ENCODE data around the gene CCNK. TPM values are rescaled to one million over a fixed set of nuclear protein-coding genes. Genes with fewer than 3 reads are reported as not detected.

Gene CCNK
- total RNA-seq, 2 experiments from 2014 or later = 140 to 151 TPM

DNA sequence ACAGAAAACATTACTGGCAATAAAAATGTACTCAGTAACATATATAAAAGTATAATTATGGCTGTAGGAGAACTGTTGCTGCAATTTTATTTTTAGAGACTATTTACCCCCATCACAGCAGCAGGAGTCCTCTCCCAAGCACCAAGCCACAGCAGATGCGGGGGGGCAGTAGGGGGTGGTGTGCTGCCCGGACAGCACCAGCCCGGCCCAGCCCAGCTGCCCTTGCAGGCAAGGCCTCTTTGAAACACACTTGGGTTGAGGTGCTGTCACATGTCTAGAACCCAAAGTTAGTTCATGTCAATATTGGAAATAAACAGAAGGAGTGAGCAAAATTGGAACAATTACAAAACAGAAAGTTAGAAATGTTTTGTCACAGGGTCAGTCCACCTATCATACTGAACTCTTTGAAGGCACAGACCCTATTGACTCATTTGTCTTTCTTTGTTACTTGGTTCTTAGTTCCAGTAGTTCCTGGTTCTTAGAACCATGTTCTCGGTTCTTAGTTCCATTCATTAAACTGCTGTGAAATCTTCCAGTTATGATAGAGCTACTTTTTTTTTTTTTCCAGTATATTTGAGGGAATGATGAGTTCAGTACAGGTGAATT lies 22.7 kb downstream of the CCNK start:
- H3K4me3 ChIP-seq (ENCODE audit: low read length) = no peak overlapping the region
- H3K27me3 Mint-ChIP-seq = no peaks in the 10 kb centered on the region
- no peak overlapping the region for H3K4me3 Mint-ChIP-seq
- POLR2A ChIA-PET = interaction anchor here (1.2 to 1.7 kb wide), 3 partner anchors 10 to 101 kb away, joined by 3 read pairs; partner anchors contain the start of genes CCNK and SETD3
- no peak for ATAC-seq (ENCODE audit: poor library complexity)
- DNase-seq = no peak
- TF ChIP-seq, protein P1, sequence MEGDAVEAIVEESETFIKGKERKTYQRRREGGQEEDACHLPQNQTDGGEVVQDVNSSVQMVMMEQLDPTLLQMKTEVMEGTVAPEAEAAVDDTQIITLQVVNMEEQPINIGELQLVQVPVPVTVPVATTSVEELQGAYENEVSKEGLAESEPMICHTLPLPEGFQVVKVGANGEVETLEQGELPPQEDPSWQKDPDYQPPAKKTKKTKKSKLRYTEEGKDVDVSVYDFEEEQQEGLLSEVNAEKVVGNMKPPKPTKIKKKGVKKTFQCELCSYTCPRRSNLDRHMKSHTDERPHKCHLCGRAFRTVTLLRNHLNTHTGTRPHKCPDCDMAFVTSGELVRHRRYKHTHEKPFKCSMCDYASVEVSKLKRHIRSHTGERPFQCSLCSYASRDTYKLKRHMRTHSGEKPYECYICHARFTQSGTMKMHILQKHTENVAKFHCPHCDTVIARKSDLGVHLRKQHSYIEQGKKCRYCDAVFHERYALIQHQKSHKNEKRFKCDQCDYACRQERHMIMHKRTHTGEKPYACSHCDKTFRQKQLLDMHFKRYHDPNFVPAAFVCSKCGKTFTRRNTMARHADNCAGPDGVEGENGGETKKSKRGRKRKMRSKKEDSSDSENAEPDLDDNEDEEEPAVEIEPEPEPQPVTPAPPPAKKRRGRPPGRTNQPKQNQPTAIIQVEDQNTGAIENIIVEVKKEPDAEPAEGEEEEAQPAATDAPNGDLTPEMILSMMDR (IDR thresholded peaks at IDR 0.05) = no peak
- no peak overlapping the region for H3K27ac Mint-ChIP-seq
- H3K9me3 ChIP-seq (ENCODE audit: control insufficient read depth in 1 of 2, insufficient read depth in 1 of 2, low read length in 2 of 2) = no peaks in the 10 kb centered on the region
- intact Hi-C loops (cut with DNase I, micrococcal nuclease) = no loop called here
- CTCF ChIA-PET = no interaction called here
- H3K36me3 Mint-ChIP-seq (ENCODE audit: low read depth) = peaks cover 100% of the 10 kb centered on the region
- no peaks in the 10 kb centered on the region for H3K4me1 ChIP-seq (ENCODE audit: insufficient read depth, low read length)
- H3K4me1 Mint-ChIP-seq (ENCODE audit: low read depth) = no peaks in the 10 kb centered on the region
- H3K27me3 ChIP-seq (ENCODE audit: control insufficient read depth in 1 of 2, insufficient read depth in 2 of 2, low read length in 2 of 2) = no peaks in the 10 kb centered on the region
- no peaks in the 10 kb centered on the region for H3K9me3 Mint-ChIP-seq
- peaks cover 92% of the 10 kb centered on the region for H3K36me3 ChIP-seq (ENCODE audit: insufficient read depth, low read length)
- H3K27ac ChIP-seq (ENCODE audit: low read depth in 1 of 2, low read length in 2 of 2) = no peak overlapping the region

DNA sequence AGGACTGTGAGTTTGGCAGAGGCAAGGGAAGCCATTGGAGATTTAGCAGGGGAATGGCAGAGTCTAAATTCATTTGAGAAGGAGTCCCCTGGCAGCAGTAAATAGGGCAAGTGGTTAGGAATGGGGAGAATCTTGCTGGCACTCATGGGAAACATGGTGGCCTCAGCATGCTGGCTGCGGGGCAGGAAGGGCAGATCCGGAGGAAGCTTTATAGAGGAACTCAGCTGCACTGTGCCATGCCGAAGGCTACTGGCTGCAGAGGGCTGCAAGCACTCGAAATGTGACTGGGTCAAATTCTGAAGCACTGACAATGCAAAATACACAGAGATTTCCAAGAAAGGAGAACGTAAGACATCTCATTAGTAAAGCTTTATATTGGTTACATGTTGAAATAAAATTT lies 23.9 kb downstream of the CCNK start:
- Mint-ChIP-seq H3K4me3 (no peak overlapping the region), H3K36me3 (ENCODE audit: low read depth) (peaks cover 96% of the 10 kb centered on the region), H3K4me1 (ENCODE audit: low read depth) (no peaks in the 10 kb centered on the region), H3K27ac (no peak overlapping the region), H3K27me3 (no peaks in the 10 kb centered on the region), H3K9me3 (no peaks in the 10 kb centered on the region)
- TF ChIP-seq, protein P1 (IDR thresholded peaks at IDR 0.05) = no peak
- DNase-seq = no peak
- H3K36me3 ChIP-seq (ENCODE audit: insufficient read depth, low read length) = peaks cover 93% of the 10 kb centered on the region
- no peaks in the 10 kb centered on the region for H3K27me3 ChIP-seq (ENCODE audit: control insufficient read depth in 1 of 2, insufficient read depth in 2 of 2, low read length in 2 of 2)
- no peaks in the 10 kb centered on the region for H3K4me1 ChIP-seq (ENCODE audit: insufficient read depth, low read length)
- ChIA-PET CTCF (no interaction called here), POLR2A (no interaction called here)
- H3K27ac ChIP-seq (ENCODE audit: low read depth in 1 of 2, low read length in 2 of 2) = no peak overlapping the region
- no peak for ATAC-seq (ENCODE audit: poor library complexity)
- H3K4me3 ChIP-seq (ENCODE audit: low read length) = no peak overlapping the region
- H3K9me3 ChIP-seq (ENCODE audit: control insufficient read depth in 1 of 2, insufficient read depth in 1 of 2, low read length in 2 of 2) = no peaks in the 10 kb centered on the region
- intact Hi-C loops (cut with DNase I, micrococcal nuclease) = no loop called here

DNA sequence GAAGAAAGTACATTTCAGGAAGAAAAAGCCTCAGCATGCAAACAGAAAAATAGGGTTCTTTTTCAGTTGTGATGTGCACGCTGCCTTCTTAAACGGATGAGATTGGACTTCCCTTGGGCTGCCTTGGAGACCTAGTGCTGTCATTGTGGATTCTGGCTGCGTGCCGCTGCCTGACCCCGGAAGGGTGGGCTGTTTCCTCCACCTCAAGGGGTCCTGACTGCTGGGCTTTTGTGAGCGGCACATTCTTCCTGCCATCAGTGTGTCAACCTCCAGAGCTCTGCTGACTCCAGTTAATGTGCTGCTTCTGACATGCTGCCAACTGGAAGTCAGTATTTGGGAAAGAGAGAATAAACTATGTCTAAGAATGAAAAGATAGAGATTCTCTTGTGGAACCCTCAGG lies 25.1 kb downstream of the CCNK start:
- Mint-ChIP-seq H3K27me3 (no peaks in the 10 kb centered on the region), H3K9me3 (no peaks in the 10 kb centered on the region), H3K4me1 (ENCODE audit: low read depth) (no peaks in the 10 kb centered on the region), H3K36me3 (ENCODE audit: low read depth) (peaks cover 92% of the 10 kb centered on the region), H3K4me3 (no peak overlapping the region), H3K27ac (no peak overlapping the region)
- H3K27me3 ChIP-seq (ENCODE audit: control insufficient read depth in 1 of 2, insufficient read depth in 2 of 2, low read length in 2 of 2) = no peaks in the 10 kb centered on the region
- H3K27ac ChIP-seq (ENCODE audit: low read depth in 1 of 2, low read length in 2 of 2) = no peak overlapping the region
- H3K4me3 ChIP-seq (ENCODE audit: low read length) = no peak overlapping the region
- H3K36me3 ChIP-seq (ENCODE audit: insufficient read depth, low read length) = peaks cover 92% of the 10 kb centered on the region
- H3K9me3 ChIP-seq (ENCODE audit: control insufficient read depth in 1 of 2, insufficient read depth in 1 of 2, low read length in 2 of 2) = no peaks in the 10 kb centered on the region
- no peak for DNase-seq
- H3K4me1 ChIP-seq (ENCODE audit: insufficient read depth, low read length) = no peaks in the 10 kb centered on the region
- ATAC-seq (ENCODE audit: poor library complexity) = no peak
- TF ChIP-seq, protein P1 (IDR thresholded peaks at IDR 0.05) = no peak
- CTCF ChIA-PET = no interaction called here
- intact Hi-C loops (cut with DNase I, micrococcal nuclease) = no loop called here
- POLR2A ChIA-PET = no interaction called here

Data from CD4-positive, alpha-beta T cell (primary cell).